HepG2 (cell line): ENCODE results near the gene ALDOA. TPM values are rescaled to one million over a fixed set of nuclear protein-coding genes. Genes with fewer than 3 reads are reported as not detected.

Experiments used
- GTF3A ChIP-seq: sonication (generic); formaldehyde crosslinking; conservative IDR thresholded peaks from 2 replicates; pipeline ENCODE4 v1.4.0; 2020; ENCODE audit warnings: mild to moderate bottlenecking, missing genetic modification reagents
- HIVEP1 ChIP-seq: sonication (generic); formaldehyde crosslinking; IDR thresholded peaks from 2 replicates; pipeline ENCODE4 v1.4.0; 2020; ENCODE audit warnings: mild to moderate bottlenecking, missing genetic modification reagents
- MIER2 ChIP-seq: IDR thresholded peaks from 2 replicates; pipeline ENCODE4 v1.6.1; 2016; ENCODE audit warnings: missing biosample characterization, missing genetic modification reagents
- NR2F1 ChIP-seq, 2 experiments: fragments of 450-650 bp in 1 of 2; formaldehyde crosslinking in 1 of 2; IDR thresholded peaks; 2 replicates each; pipeline versions ENCODE4 v1.5.0 to v1.6.1; 2016 to 2020; ENCODE audit warnings: mild to moderate bottlenecking in 1 of 2, missing compliant biosample characterization in 1 of 2, missing genetic modification reagents in 1 of 2, moderate library complexity in 1 of 2
- SMAD9 ChIP-seq: sonication (generic); formaldehyde crosslinking; IDR thresholded peaks from 2 replicates; pipeline ENCODE4 v1.5.1; 2020; ENCODE audit warnings: mild to moderate bottlenecking, missing genetic modification reagents
- TGIF2 ChIP-seq: IDR thresholded peaks from 2 replicates; pipeline ENCODE4 v1.6.1; 2016; ENCODE audit warnings: control low read depth, missing compliant biosample characterization
- ZNF3 ChIP-seq: IDR thresholded peaks from 2 replicates; pipeline ENCODE4 v1.7.0; 2017; ENCODE audit warnings: inconsistent platforms
- ZNF329 ChIP-seq: sonication (generic); formaldehyde crosslinking; IDR thresholded peaks from 2 replicates; pipeline ENCODE4 v1.9.0; 2021; ENCODE audit warnings: low read depth, mild to moderate bottlenecking, missing genetic modification reagents
- ZNF33A ChIP-seq: sonication (generic); formaldehyde crosslinking; IDR thresholded peaks from 2 replicates; pipeline ENCODE4 v1.5.1; 2020; ENCODE audit warnings: missing genetic modification reagents, mild to moderate bottlenecking, moderate library complexity, borderline replicate concordance
- ZNF772 ChIP-seq: sonication (generic); formaldehyde crosslinking; IDR thresholded peaks from 2 replicates; pipeline ENCODE4 v1.5.0; 2020; ENCODE audit warnings: mild to moderate bottlenecking, missing genetic modification reagents
- ZNF781 ChIP-seq: sonication (generic); formaldehyde crosslinking; IDR thresholded peaks from 2 replicates; pipeline ENCODE4 v1.5.1; 2020; ENCODE audit warnings: borderline replicate concordance, mild to moderate bottlenecking, missing genetic modification reagents; ENCODE audit errors: not compliant biosample characterization
- ZNF790 ChIP-seq: sonication (generic); formaldehyde crosslinking; IDR thresholded peaks from 2 replicates; pipeline ENCODE4 v1.8.0; 2022; ENCODE audit warnings: missing genetic modification reagents, mild to moderate bottlenecking, borderline replicate concordance
- polyA plus RNA-seq, 8 experiments: library from polyadenylated mRNA; depleted of rRNA in 3 of 8; stranded (reverse) in 7 of 8; unstranded in 1 of 8; fragments of >200 nt; fragmentation: Illumina TruSeq in 4 of 8; extraction: Trizol in 4 of 8; gene quantifications; 2 replicates each; pipeline versions ENCODE4 v1.2.1 to v1.2.3, GENCODE V29; 2011 to 2016; ENCODE audit warnings: low read depth in 4 of 8, missing spikeins in 1 of 8, mixed read lengths in 1 of 8; ENCODE audit not compliant: insufficient read depth in 1 of 8
- total RNA-seq, 5 experiments: library from RNA; depleted of rRNA; stranded (reverse); fragments of >200 nt; fragmentation: Illumina TruSeq; extraction: Trizol; gene quantifications; 2 replicates each; pipeline ENCODE4 v1.2.3, GENCODE V29; 2016; ENCODE audit warnings: low read depth in 1 of 5
- TF ChIP-seq, protein P1 (sequence below): sonication (generic); formaldehyde crosslinking; IDR thresholded peaks from 2 replicates; pipeline ENCODE4 v1.8.1; 2023; ENCODE audit warnings: mild to moderate bottlenecking, inconsistent platforms, moderate library complexity, missing genetic modification reagents, borderline replicate concordance
- TF ChIP-seq, protein P2 (sequence below): sonication (generic); formaldehyde crosslinking; IDR thresholded peaks from 2 replicates; pipeline ENCODE4 v1.5.0; 2020; ENCODE audit warnings: missing genetic modification reagents
- TF ChIP-seq, protein P3 (sequence below): IDR thresholded peaks from 2 replicates; pipeline ENCODE4 v1.6.1; 2016
- TF ChIP-seq, protein P4 (sequence below): sonication (generic); formaldehyde crosslinking; IDR thresholded peaks from 2 replicates; pipeline ENCODE4 v1.4.0; 2020; ENCODE audit warnings: mild to moderate bottlenecking, low read depth, missing genetic modification reagents
- TF ChIP-seq, protein P5 (sequence below): sonication (generic); formaldehyde crosslinking; conservative IDR thresholded peaks from 2 replicates; pipeline ENCODE4 v1.4.0; 2020; ENCODE audit warnings: missing genetic modification reagents
- TF ChIP-seq, protein P6 (sequence below): sonication (generic); formaldehyde crosslinking; IDR thresholded peaks from 2 replicates; pipeline ENCODE4 v1.4.0; 2020; ENCODE audit warnings: low read depth, mild to moderate bottlenecking, missing genetic modification reagents
- TF ChIP-seq, protein P7 (sequence below): sonication (generic); formaldehyde crosslinking; IDR thresholded peaks from 2 replicates; pipeline ENCODE4 v1.4.0; 2020; ENCODE audit warnings: missing genetic modification reagents

Gene ALDOA
- total and polyA plus RNA-seq, 2 of the 13 experiments (the other 11 are each of a cell fraction or from before 2014, with no cell fraction given): 925 to 1,884 TPM

DNA sequence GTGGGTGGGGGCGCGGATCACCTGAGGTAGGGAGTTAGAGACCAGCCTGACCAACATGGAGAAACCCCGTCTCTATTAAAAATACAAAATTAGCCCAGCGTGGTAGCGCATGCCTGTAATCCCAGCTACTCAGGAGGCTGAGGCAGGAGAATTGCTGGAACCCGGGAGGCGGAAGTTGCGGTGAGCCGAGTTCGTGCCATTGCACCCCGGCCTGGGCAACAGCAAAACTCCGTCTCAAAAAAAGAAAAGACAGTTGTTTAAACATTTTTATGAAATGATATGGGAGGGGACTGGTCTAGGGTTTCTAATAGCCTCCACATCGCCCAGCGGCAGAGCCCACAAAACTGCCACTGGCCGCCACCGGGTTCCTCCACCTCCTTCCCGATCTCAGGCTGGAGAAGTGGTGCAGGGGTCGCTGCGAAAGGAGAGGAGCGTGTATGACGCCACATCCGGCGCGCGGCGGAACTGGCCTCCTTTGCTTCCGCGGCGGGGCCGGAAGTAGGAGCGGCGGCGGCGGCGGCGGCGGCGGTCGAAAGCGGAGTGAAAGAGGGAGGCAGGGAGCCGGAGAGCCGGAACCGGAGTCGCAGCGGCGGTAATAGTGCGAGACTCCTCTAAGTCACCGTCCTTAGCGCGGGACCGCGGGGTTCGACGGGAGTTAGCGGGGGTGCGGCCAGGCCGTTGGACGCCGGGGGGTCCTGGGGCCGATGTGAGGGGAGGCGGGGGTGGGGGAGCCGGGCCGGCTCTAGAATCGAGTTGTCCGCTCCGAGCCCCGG, 10.1 kb downstream of the ALDOA start, which contains the start of gene PPP4C (continued):
- TF ChIP-seq HIVEP1 (CRISPR knock-in tag): peak; percentile 50; the same call in 1 of the 2 replicates
- TF ChIP-seq, protein P1, sequence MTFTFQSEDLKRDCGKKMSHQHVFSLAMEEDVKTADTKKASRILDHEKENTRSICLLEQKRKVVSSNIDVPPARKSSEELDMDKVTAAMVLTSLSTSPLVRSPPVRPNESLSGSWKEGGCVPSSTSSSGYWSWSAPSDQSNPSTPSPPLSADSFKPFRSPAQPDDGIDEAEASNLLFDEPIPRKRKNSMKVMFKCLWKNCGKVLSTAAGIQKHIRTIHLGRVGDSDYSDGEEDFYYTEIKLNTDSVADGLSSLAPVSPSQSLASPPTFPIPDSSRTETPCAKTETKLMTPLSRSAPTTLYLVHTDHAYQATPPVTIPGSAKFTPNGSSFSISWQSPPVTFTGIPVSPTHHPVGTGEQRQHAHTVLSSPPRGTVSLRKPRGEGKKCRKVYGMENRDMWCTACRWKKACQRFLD (CRISPR knock-in tag): no peak
- TF ChIP-seq, protein P2, sequence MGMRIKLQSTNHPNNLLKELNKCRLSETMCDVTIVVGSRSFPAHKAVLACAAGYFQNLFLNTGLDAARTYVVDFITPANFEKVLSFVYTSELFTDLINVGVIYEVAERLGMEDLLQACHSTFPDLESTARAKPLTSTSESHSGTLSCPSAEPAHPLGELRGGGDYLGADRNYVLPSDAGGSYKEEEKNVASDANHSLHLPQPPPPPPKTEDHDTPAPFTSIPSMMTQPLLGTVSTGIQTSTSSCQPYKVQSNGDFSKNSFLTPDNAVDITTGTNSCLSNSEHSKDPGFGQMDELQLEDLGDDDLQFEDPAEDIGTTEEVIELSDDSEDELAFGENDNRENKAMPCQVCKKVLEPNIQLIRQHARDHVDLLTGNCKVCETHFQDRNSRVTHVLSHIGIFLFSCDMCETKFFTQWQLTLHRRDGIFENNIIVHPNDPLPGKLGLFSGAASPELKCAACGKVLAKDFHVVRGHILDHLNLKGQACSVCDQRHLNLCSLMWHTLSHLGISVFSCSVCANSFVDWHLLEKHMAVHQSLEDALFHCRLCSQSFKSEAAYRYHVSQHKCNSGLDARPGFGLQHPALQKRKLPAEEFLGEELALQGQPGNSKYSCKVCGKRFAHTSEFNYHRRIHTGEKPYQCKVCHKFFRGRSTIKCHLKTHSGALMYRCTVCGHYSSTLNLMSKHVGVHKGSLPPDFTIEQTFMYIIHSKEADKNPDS (CRISPR knock-in tag): no peak
- TF ChIP-seq NR2F1 (CRISPR knock-in tag; IDR thresholded peaks at IDR 0.05): no peak
- TF ChIP-seq TGIF2: no peak; the same call in 1 of the 2 replicates
- TF ChIP-seq, protein P3, sequence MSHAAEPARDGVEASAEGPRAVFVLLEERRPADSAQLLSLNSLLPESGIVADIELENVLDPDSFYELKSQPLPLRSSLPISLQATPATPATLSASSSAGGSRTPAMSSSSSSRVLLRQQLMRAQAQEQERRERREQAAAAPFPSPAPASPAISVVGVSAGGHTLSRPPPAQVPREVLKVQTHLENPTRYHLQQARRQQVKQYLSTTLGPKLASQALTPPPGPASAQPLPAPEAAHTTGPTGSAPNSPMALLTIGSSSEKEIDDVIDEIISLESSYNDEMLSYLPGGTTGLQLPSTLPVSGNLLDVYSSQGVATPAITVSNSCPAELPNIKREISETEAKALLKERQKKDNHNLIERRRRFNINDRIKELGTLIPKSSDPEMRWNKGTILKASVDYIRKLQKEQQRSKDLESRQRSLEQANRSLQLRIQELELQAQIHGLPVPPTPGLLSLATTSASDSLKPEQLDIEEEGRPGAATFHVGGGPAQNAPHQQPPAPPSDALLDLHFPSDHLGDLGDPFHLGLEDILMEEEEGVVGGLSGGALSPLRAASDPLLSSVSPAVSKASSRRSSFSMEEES: no peak
- TF ChIP-seq, protein P4, sequence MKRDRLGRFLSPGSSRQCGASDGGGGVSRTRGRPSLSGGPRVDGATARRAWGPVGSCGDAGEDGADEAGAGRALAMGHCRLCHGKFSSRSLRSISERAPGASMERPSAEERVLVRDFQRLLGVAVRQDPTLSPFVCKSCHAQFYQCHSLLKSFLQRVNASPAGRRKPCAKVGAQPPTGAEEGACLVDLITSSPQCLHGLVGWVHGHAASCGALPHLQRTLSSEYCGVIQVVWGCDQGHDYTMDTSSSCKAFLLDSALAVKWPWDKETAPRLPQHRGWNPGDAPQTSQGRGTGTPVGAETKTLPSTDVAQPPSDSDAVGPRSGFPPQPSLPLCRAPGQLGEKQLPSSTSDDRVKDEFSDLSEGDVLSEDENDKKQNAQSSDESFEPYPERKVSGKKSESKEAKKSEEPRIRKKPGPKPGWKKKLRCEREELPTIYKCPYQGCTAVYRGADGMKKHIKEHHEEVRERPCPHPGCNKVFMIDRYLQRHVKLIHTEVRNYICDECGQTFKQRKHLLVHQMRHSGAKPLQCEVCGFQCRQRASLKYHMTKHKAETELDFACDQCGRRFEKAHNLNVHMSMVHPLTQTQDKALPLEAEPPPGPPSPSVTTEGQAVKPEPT (CRISPR knock-in tag): no peak
- TF ChIP-seq ZNF3 (CRISPR knock-in tag): no peak
- TF ChIP-seq SMAD9: no peak
- no peak for TF ChIP-seq GTF3A (CRISPR knock-in tag)
- TF ChIP-seq ZNF790: no peak
- TF ChIP-seq, protein P5, sequence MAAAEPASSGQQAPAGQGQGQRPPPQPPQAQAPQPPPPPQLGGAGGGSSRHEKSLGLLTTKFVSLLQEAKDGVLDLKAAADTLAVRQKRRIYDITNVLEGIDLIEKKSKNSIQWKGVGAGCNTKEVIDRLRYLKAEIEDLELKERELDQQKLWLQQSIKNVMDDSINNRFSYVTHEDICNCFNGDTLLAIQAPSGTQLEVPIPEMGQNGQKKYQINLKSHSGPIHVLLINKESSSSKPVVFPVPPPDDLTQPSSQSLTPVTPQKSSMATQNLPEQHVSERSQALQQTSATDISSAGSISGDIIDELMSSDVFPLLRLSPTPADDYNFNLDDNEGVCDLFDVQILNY: no peak; the same call in 1 of the 2 replicates
- TF ChIP-seq ZNF781 (CRISPR knock-in tag): peak; percentile 25
- TF ChIP-seq ZNF772: peak; percentile 59
- no peak; the same call in 1 of the 2 replicates for TF ChIP-seq ZNF33A (CRISPR knock-in tag)
- TF ChIP-seq, protein P6, sequence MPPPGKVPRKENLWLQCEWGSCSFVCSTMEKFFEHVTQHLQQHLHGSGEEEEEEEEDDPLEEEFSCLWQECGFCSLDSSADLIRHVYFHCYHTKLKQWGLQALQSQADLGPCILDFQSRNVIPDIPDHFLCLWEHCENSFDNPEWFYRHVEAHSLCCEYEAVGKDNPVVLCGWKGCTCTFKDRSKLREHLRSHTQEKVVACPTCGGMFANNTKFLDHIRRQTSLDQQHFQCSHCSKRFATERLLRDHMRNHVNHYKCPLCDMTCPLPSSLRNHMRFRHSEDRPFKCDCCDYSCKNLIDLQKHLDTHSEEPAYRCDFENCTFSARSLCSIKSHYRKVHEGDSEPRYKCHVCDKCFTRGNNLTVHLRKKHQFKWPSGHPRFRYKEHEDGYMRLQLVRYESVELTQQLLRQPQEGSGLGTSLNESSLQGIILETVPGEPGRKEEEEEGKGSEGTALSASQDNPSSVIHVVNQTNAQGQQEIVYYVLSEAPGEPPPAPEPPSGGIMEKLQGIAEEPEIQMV (CRISPR knock-in tag): no peak
- TF ChIP-seq, protein P7, sequence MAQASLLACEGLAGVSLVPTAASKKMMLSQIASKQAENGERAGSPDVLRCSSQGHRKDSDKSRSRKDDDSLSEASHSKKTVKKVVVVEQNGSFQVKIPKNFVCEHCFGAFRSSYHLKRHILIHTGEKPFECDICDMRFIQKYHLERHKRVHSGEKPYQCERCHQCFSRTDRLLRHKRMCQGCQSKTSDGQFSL (CRISPR knock-in tag): no peak
- TF ChIP-seq ZNF329 (CRISPR knock-in tag): peak; percentile 85; the same call in 1 of the 2 replicates
- TF ChIP-seq MIER2 (CRISPR knock-in tag): no peak
